Stimulated activated CD4-positive, alpha-beta T cell treated with anti-CD3 and anti-CD28 coated beads, TNF-alpha, amount 100 ng/mL, for 4 hours (primary cell): ENCODE results near the gene B3GALT2.
"Not testable (repeated sequence)": the region's sequence is repeated elsewhere in the genome, so short reads cannot be mapped to it uniquely, and the experiment has no call there.

Source experiments
- DNase-seq, 3 experiments: peaks; one replicate each; pipeline ENCODE4 v3.0.0-alpha.2; 2020; ENCODE audit warnings: low read depth in 3 of 3

B3GALT2 gene

GRCh38 chr1:193185901-193186731 lies at the start of gene B3GALT2:
B3GALT2 (minus strand) TSS chr1:193186613; CDS start chr1:193181562, 5,051 bp downstream.
- DNase-seq: no peak

GRCh38 chr1:193234530-193234929 lies 48.1 kb upstream of the B3GALT2 start:
- DNase-seq: no peak

- DNase-seq: not testable (repeated sequence)
These were observed 44.7 kb upstream of the B3GALT2 start for GRCh38 chr1:193231146-193231545.

GRCh38 chr1:193229136-193229535 lies 42.7 kb upstream of the B3GALT2 start:
- DNase-seq: no peak

- no peak for DNase-seq
These were observed 35.7 kb upstream of the B3GALT2 start for GRCh38 chr1:193222056-193222615.

- DNase-seq: no peak
These were observed 35.2 kb upstream of the B3GALT2 start for GRCh38 chr1:193221651-193222050.

- DNase-seq: no peak
These were observed 33.0 kb upstream of the B3GALT2 start for GRCh38 chr1:193219391-193219790.

GRCh38 chr1:193216920-193217319 lies 30.5 kb upstream of the B3GALT2 start:
- no peak for DNase-seq

GRCh38 chr1:193213998-193214397 lies 27.6 kb upstream of the B3GALT2 start:
- DNase-seq: no peak

- no peak for DNase-seq
These were observed 26.2 kb upstream of the B3GALT2 start for GRCh38 chr1:193212637-193213036.

- no peak for DNase-seq
These were observed 25.1 kb upstream of the B3GALT2 start for GRCh38 chr1:193211539-193211938.

- no peak for DNase-seq
These were observed 24.6 kb upstream of the B3GALT2 start for GRCh38 chr1:193210996-193211395.

- DNase-seq: no peak
These were observed 14.6 kb upstream of the B3GALT2 start for GRCh38 chr1:193201021-193201420.

GRCh38 chr1:193199940-193200339 lies 13.5 kb upstream of the B3GALT2 start:
- DNase-seq: no peak

- DNase-seq: no peak
These were observed 6.2 kb upstream of the B3GALT2 start for GRCh38 chr1:193192586-193192985.

GRCh38 chr1:193190096-193190744 lies 3.8 kb upstream of the B3GALT2 start:
- DNase-seq: no peak

GRCh38 chr1:193189442-193190095 lies 3.2 kb upstream of the B3GALT2 start:
- DNase-seq: no peak

- not testable (repeated sequence) for DNase-seq
These were observed 2.5 kb upstream of the B3GALT2 start for GRCh38 chr1:193188915-193189314.

GRCh38 chr1:193187114-193187513 lies 701 bp upstream of the B3GALT2 start:
- no peak for DNase-seq

GRCh38 chr1:193185211-193185610 lies 1.2 kb downstream of the B3GALT2 start:
- DNase-seq: no peak

- DNase-seq: no peak
These were observed 1.6 kb downstream of the B3GALT2 start for GRCh38 chr1:193184776-193185175.

GRCh38 chr1:193183019-193183627 lies 3.3 kb downstream of the B3GALT2 start:
- DNase-seq: no peak
